GM23338 (cell line): Measurements from ENCODE around the gene OBI1. TPM values are rescaled to one million over a fixed set of nuclear protein-coding genes. Genes with fewer than 3 reads are reported as not detected.
A peak's percentile ranks its signal among the peaks of the same experiment; 100 is the strongest.

Source experiments
- ATAC-seq: fragments of 200-7000 bp; cut with Tn5 transposase; 3 replicates; pipeline ENCODE4 v1.9.1; 2020
- DNase-seq: peaks from one replicate; pipeline ENCODE4 v3.0.0-alpha.2; 2015; ENCODE audit warnings: low spot score
- H2AFZ ChIP-seq: fragments of 200-600 bp; sonication (generic); 2 replicates; pipeline ENCODE4 v1.8.0; 2016; ENCODE audit warnings: antibody characterized with exemption, mild to moderate bottlenecking, moderate library complexity
- H3F3A ChIP-seq: fragments of 200-600 bp; sonication (generic); replicated peaks from 2 replicates; pipeline ENCODE4 v1.8.0; 2017; ENCODE audit warnings: antibody characterized with exemption, mixed run types, low read depth
- H3K27ac ChIP-seq: fragments of 200-600 bp; sonication (generic); 2 replicates; pipeline ENCODE4 v1.6.1; 2016; ENCODE audit warnings: low read depth
- H3K27me3 ChIP-seq: fragments of 200-600 bp; sonication (generic); 2 replicates; pipeline ENCODE4 v1.8.0; 2016; ENCODE audit warnings: mild to moderate bottlenecking, mixed run types, moderate library complexity; ENCODE audit not compliant: insufficient read depth
- H3K36me3 ChIP-seq: fragments of 200-600 bp; sonication (generic); 2 replicates; pipeline ENCODE4 v1.8.0; 2016; ENCODE audit warnings: mild to moderate bottlenecking; ENCODE audit not compliant: insufficient read depth
- H3K4me1 ChIP-seq: fragments of 200-600 bp; sonication (generic); 2 replicates; pipeline ENCODE4 v1.8.0; 2016; ENCODE audit warnings: mild to moderate bottlenecking, moderate library complexity; ENCODE audit not compliant: insufficient read depth
- H3K4me2 ChIP-seq: fragments of 200-600 bp; sonication (generic); 2 replicates; pipeline ENCODE4 v1.7.1; 2017; ENCODE audit warnings: mixed run types
- H3K4me3 ChIP-seq: fragments of 200-600 bp; sonication (generic); 2 replicates; pipeline ENCODE4 v1.6.1; 2016; ENCODE audit warnings: mixed run types
- H3K79me2 ChIP-seq: fragments of 200-600 bp; sonication (generic); replicated peaks from 2 replicates; pipeline ENCODE4 v1.8.0; 2017; ENCODE audit warnings: mild to moderate bottlenecking; ENCODE audit not compliant: insufficient read depth
- H3K9me2 ChIP-seq: fragments of 200-600 bp; sonication (generic); 2 replicates; pipeline ENCODE4 v1.8.0; 2017; ENCODE audit not compliant: insufficient read depth
- H4K20me1 ChIP-seq: fragments of 200-600 bp; sonication (generic); replicated peaks from 2 replicates; pipeline ENCODE4 v1.8.0; 2017; ENCODE audit warnings: mild to moderate bottlenecking; ENCODE audit not compliant: insufficient read depth
- H3K27ac Mint-ChIP-seq: 2 replicates; pipeline ENCODE4 v1.8.0; 2020; ENCODE audit warnings: inconsistent platforms, mild to moderate bottlenecking, moderate library complexity, mixed read lengths
- H3K27me3 Mint-ChIP-seq: 3 replicates; pipeline ENCODE4 v1.8.0; 2022; ENCODE audit warnings: low read depth, mild to moderate bottlenecking, moderate library complexity, mixed read lengths, inconsistent platforms; ENCODE audit not compliant: insufficient read depth, poor library complexity
- H3K36me3 Mint-ChIP-seq: 3 replicates; pipeline ENCODE4 v1.8.0; 2021; ENCODE audit warnings: low read depth, mild to moderate bottlenecking, inconsistent platforms, moderate library complexity, mixed read lengths
- H3K4me1 Mint-ChIP-seq: 3 replicates; pipeline ENCODE4 v1.8.0; 2020; ENCODE audit warnings: mild to moderate bottlenecking, inconsistent platforms, mixed read lengths
- H3K4me3 Mint-ChIP-seq: 3 replicates; pipeline ENCODE4 v1.8.0; 2021; ENCODE audit warnings: moderate library complexity, mild to moderate bottlenecking, inconsistent platforms, mixed read lengths
- H3K9me3 Mint-ChIP-seq: 3 replicates; pipeline ENCODE4 v1.8.0; 2020; ENCODE audit warnings: moderate library complexity, mild to moderate bottlenecking, inconsistent platforms, mixed read lengths
- CREB1 ChIP-seq: fragments of 250-450 bp; sonication (Bioruptor Pico); IDR thresholded peaks from 2 replicates; pipeline ENCODE4 v1.5.0; 2020; ENCODE audit warnings: low read depth, mild to moderate bottlenecking, moderate library complexity
- EZH2 ChIP-seq: fragments of 200-600 bp; sonication (generic); IDR thresholded peaks from one replicate; pipeline ENCODE4 v1.8.0; 2017; ENCODE audit warnings: antibody characterized with exemption, mild to moderate bottlenecking, low read depth; ENCODE audit not compliant: unreplicated experiment
- EZH2phosphoT487 ChIP-seq: fragments of 200-600 bp; sonication (generic); IDR thresholded peaks from one replicate; pipeline ENCODE4 v1.8.1; 2018; ENCODE audit warnings: antibody characterized with exemption; ENCODE audit not compliant: unreplicated experiment
- JUNB ChIP-seq: IDR thresholded peaks from one replicate; pipeline ENCODE4 v1.6.1; 2016; ENCODE audit warnings: antibody characterized with exemption; ENCODE audit not compliant: unreplicated experiment
- NANOG ChIP-seq: IDR thresholded peaks from 2 replicates; pipeline ENCODE4 v1.6.1; 2016; ENCODE audit warnings: antibody characterized with exemption, borderline replicate concordance
- REST ChIP-seq: IDR thresholded peaks from one replicate; pipeline ENCODE4 v1.6.1; 2018; ENCODE audit warnings: antibody characterized with exemption; ENCODE audit not compliant: unreplicated experiment
- STAT1 ChIP-seq: IDR thresholded peaks from one replicate; pipeline ENCODE4 v1.6.1; 2016; ENCODE audit warnings: antibody characterized with exemption; ENCODE audit not compliant: unreplicated experiment
- ZNF114 ChIP-seq: fragments of 250-450 bp; sonication (Bioruptor Pico); IDR thresholded peaks from 2 replicates; pipeline ENCODE4 v1.5.0; 2020; ENCODE audit warnings: mild to moderate bottlenecking, moderate library complexity
- ZNF462 ChIP-seq: fragments of 250-450 bp; sonication (Bioruptor Pico); IDR thresholded peaks from 2 replicates; pipeline ENCODE4 v1.5.0; 2020; ENCODE audit warnings: mild to moderate bottlenecking, moderate library complexity
- polyA plus RNA-seq: library from polyadenylated mRNA; unstranded; fragments of >200 nt; fragmentation: Nextera tagmentation; extraction: Ambion mirVana; gene quantifications from 2 replicates; pipeline ENCODE4 v1.2.1, GENCODE V29; 2016
- total RNA-seq: library from RNA; depleted of rRNA; stranded (reverse); fragments of >200 nt; shearing (Covaris generic); gene quantifications from 2 replicates; pipeline ENCODE4 v1.2.3, GENCODE V29; 2014
- TF ChIP-seq, protein P1 (sequence below): IDR thresholded peaks from 2 replicates; pipeline ENCODE4 v1.6.1; 2016; ENCODE audit warnings: antibody characterized with exemption

The OBI1 gene
- total and polyA plus RNA-seq, 2 experiments from 2014 or later, result 8.2 to 11.1 TPM

DNA sequence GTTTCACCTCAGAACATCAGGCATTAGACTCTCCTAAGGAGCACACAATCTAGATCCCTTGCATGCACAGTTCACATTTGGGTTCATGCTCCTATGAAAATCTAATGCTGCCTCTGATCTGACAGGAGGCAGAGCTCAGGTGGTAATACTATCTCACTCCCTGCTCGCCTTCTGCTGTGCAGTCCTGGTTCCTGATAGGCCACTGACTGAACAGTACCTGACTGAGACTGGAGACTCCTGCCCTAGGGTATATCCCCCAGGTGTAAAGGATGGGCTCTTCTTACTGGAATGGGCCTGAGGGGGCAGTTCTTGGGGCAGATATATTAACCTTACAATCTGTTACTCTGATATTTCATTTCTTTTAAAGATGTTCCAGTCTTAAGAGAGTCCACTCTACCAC, 6.3 kb downstream of the OBI1 start:
- Histone ChIP-seq H2AFZ (no peak overlapping the region), H3K36me3 (no peaks in the 10 kb centered on the region), H3K27ac (no peak overlapping the region), H3K4me3 (no peak overlapping the region), H3F3A (no peaks in the 10 kb centered on the region), H3K9me2 (no peaks in the 10 kb centered on the region), H4K20me1 (peaks cover 78% of the 10 kb centered on the region), H3K4me2 (no peak overlapping the region), H3K4me1 (peaks cover 21% of the 10 kb centered on the region), H3K27me3 (peaks cover 37% of the 10 kb centered on the region), H3K79me2 (peaks cover 94% of the 10 kb centered on the region)
- H3K9me3 Mint-ChIP-seq, result no peaks in the 10 kb centered on the region
- H3K27me3 Mint-ChIP-seq, result peaks cover 14% of the 10 kb centered on the region
- DNase-seq, result no peak
- TF ChIP-seq STAT1, result no peak
- no peak for TF ChIP-seq EZH2phosphoT487
- TF ChIP-seq ZNF462 (CRISPR knock-in tag), result no peak
- no peak for TF ChIP-seq NANOG
- TF ChIP-seq CREB1 (CRISPR knock-in tag), result no peak
- no peak for TF ChIP-seq JUNB
- no peak overlapping the region for H3K27ac Mint-ChIP-seq
- ATAC-seq, result peak; percentile 71
- H3K36me3 Mint-ChIP-seq, result peaks cover 6% of the 10 kb centered on the region; the same call in 1 of the 3 replicates
- no peak overlapping the region for H3K4me3 Mint-ChIP-seq
- peaks cover 16% of the 10 kb centered on the region for H3K4me1 Mint-ChIP-seq

DNA sequence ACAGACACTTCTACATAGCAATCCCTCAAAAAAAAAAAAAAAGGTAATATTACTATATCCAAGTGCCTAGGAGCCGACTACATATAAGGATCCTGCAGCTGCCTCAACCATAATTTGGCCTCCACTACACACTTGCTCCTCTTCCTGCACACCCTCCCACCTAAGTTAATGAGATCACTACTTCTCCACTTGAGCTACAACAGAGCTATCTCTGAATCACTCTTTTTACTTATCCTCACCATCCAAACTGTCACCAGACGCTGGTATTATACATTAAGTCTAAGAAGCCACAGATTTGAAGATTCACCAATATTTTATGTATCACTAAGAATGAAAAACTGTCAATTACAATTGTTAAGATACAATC, 8.3 kb downstream of the OBI1 start:
- H3K36me3 Mint-ChIP-seq, result peaks cover 3% of the 10 kb centered on the region; the same call in 1 of the 3 replicates
- ATAC-seq (no peak), DNase-seq (no peak)
- no peaks in the 10 kb centered on the region for H3K36me3 ChIP-seq
- H3K27ac ChIP-seq, result no peak overlapping the region
- no peaks in the 10 kb centered on the region for H3F3A ChIP-seq
- H3K9me2 ChIP-seq, result no peaks in the 10 kb centered on the region
- no peak overlapping the region for H3K4me3 Mint-ChIP-seq
- H3K9me3 Mint-ChIP-seq, result no peaks in the 10 kb centered on the region
- H3K4me1 ChIP-seq, result peaks cover 7% of the 10 kb centered on the region
- H3K79me2 ChIP-seq, result peaks cover 96% of the 10 kb centered on the region
- H3K4me2 ChIP-seq, result no peak overlapping the region
- peaks cover 17% of the 10 kb centered on the region for H3K27me3 ChIP-seq
- no peak overlapping the region for H3K4me3 ChIP-seq
- H3K27ac Mint-ChIP-seq, result no peak overlapping the region
- H2AFZ ChIP-seq, result no peak overlapping the region
- peaks cover 15% of the 10 kb centered on the region for H3K4me1 Mint-ChIP-seq
- peaks cover 4% of the 10 kb centered on the region for H3K27me3 Mint-ChIP-seq
- H4K20me1 ChIP-seq, result peaks cover 69% of the 10 kb centered on the region
- TF ChIP-seq ZNF114 (CRISPR knock-in tag), result no peak
- no peak for TF ChIP-seq REST
- no peak for TF ChIP-seq JUNB
- no peak for TF ChIP-seq EZH2
- no peak for TF ChIP-seq STAT1
- TF ChIP-seq, protein P1, sequence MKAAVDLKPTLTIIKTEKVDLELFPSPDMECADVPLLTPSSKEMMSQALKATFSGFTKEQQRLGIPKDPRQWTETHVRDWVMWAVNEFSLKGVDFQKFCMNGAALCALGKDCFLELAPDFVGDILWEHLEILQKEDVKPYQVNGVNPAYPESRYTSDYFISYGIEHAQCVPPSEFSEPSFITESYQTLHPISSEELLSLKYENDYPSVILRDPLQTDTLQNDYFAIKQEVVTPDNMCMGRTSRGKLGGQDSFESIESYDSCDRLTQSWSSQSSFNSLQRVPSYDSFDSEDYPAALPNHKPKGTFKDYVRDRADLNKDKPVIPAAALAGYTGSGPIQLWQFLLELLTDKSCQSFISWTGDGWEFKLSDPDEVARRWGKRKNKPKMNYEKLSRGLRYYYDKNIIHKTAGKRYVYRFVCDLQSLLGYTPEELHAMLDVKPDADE, result no peak
- no peak for TF ChIP-seq CREB1 (CRISPR knock-in tag)
- no peak for TF ChIP-seq EZH2phosphoT487
